Panc1 (cell line): Measurements from ENCODE around the gene SCP2. TPM values are rescaled to one million over a fixed set of nuclear protein-coding genes. Genes with fewer than 3 reads are reported as not detected.

Experiments
- ATAC-seq: fragments of 200-7000 bp; cut with Tn5 transposase; 2 replicates; pipeline ENCODE4 v1.9.1; 2020; ENCODE audit warnings: mild to moderate bottlenecking, moderate library complexity
- BruUV-seq: library from RNA; stranded (reverse); fragments of 400-500 nt; replicated peaks from 2 replicates; lab custom pipeline; 2021; lab: Mats Ljungman, UMichigan
- CTCF ChIA-PET: fragments of 300-600 bp; sonication (Branson Sonifier 250); formaldehyde crosslinking; loops from one replicate; lab custom pipeline; 2022; ENCODE audit warnings: antibody characterized with exemption; lab: Charles Lee
- POLR2A ChIA-PET: fragments of 300-600 bp; sonication (Branson Sonifier 250); formaldehyde crosslinking; loops from one replicate; lab custom pipeline; 2022; ENCODE audit warnings: antibody characterized with exemption; lab: Charles Lee
- DNase-seq: peaks from one replicate; pipeline ENCODE4 v3.0.0-alpha.2; 2010; ENCODE audit warnings: low read depth, low spot score
- H3K27ac ChIP-seq: 2 replicates; pipeline ENCODE4 v1.5.1; 2011; ENCODE audit warnings: mild to moderate bottlenecking, low read length, inconsistent platforms
- H3K27me3 ChIP-seq: fragments of 200-500 bp; sonication (Bioruptor generic); 2 replicates; pipeline ENCODE4 v1.6.0; 2014; ENCODE audit warnings: low read length, inconsistent platforms; ENCODE audit not compliant: control insufficient read depth, insufficient read depth
- H3K36me3 ChIP-seq: fragments of 200-500 bp; sonication (Bioruptor generic); 2 replicates; pipeline ENCODE4 v1.5.1; 2014; ENCODE audit warnings: inconsistent platforms, mild to moderate bottlenecking, low read length, moderate library complexity; ENCODE audit not compliant: control insufficient read depth, insufficient read depth
- H3K4me1 ChIP-seq: 2 replicates; pipeline ENCODE4 v1.5.1; 2011; ENCODE audit warnings: inconsistent platforms, mild to moderate bottlenecking, low read length, moderate library complexity; ENCODE audit not compliant: control insufficient read depth, insufficient read depth
- H3K4me3 ChIP-seq, 2 experiments: 2 replicates each; pipeline ENCODE4 v1.5.1; 2011 to 2012; ENCODE audit warnings: low read depth in 2 of 2, low read length in 2 of 2, mild to moderate bottlenecking in 2 of 2, inconsistent platforms in 1 of 2, moderate library complexity in 1 of 2
- H3K9me3 ChIP-seq: fragments of 200-500 bp; sonication (Bioruptor generic); 2 replicates; pipeline ENCODE4 v1.5.1; 2014; ENCODE audit warnings: low read depth, mild to moderate bottlenecking, inconsistent platforms, low read length, moderate library complexity; ENCODE audit not compliant: control insufficient read depth, insufficient read depth
- CTCF ChIP-seq: fragments of 450-650 bp; IDR thresholded peaks from 2 replicates; pipeline ENCODE4 v1.5.1; 2017; ENCODE audit warnings: mild to moderate bottlenecking
- POLR2AphosphoS5 ChIP-seq: IDR thresholded peaks from 2 replicates; pipeline ENCODE4 v1.6.1; 2012; ENCODE audit warnings: mild to moderate bottlenecking, low read depth, low read length, moderate library complexity
- REST ChIP-seq, 2 experiments: IDR thresholded peaks; 2 replicates each; pipeline ENCODE4 v1.6.1; 2011 to 2012; ENCODE audit warnings: low read depth in 2 of 2, control low read depth in 1 of 2, low read length in 1 of 2, mild to moderate bottlenecking in 1 of 2, moderate library complexity in 1 of 2; ENCODE audit not compliant: insufficient read depth in 1 of 2
- SIN3A ChIP-seq: IDR thresholded peaks from 2 replicates; pipeline ENCODE4 v1.6.1; 2012; ENCODE audit warnings: low read depth, mild to moderate bottlenecking, low read length, moderate library complexity, borderline replicate concordance; ENCODE audit not compliant: insufficient read depth
- TCF7L2 ChIP-seq: IDR thresholded peaks from 2 replicates; pipeline ENCODE4 v1.6.1; 2011; ENCODE audit warnings: mild to moderate bottlenecking, low read depth, low read length, inconsistent platforms
- in situ Hi-C: cut with HindIII; loops from 2 replicates; pipeline ENCODE4 v1.10.0; 2016; ENCODE audit warnings: low sequenced_read_pairs, low pct_unique_long_range_greater_than_20kb
- intact Hi-C: fragments of 100-400 bp; cut with micrococcal nuclease; formaldehyde crosslinking; loops from one replicate; pipeline ENCODE4 v1.10.0; 2022; ENCODE audit not compliant: unreplicated experiment
- total RNA-seq: library from RNA; stranded (reverse); gene quantifications from one replicate; pipeline ENCODE4 v1.2.1, GENCODE V29; 2021; ENCODE audit not compliant: unreplicated experiment

The SCP2 gene
- total RNA-seq, 1 experiment from 2014 or later, result 88.7 TPM

- CTCF ChIA-PET, result no interaction called here
- H3K27ac ChIP-seq, result no peak overlapping the region
Observed at GRCh38 chr1:53080041-53080440, 153.0 kb downstream of the SCP2 start.

GRCh38 chr1:53080769-53081168 is 153.7 kb downstream of the SCP2 start:
- TF ChIP-seq CTCF, result no peak
- no peak for TF ChIP-seq SIN3A
- TF ChIP-seq REST (IDR thresholded peaks at IDR 0.05; ENCODE audit: insufficient read depth in 1 of 2, low read depth in 2 of 2, low read length in 1 of 2), result no peak
- no peak for TF ChIP-seq TCF7L2
- Histone ChIP-seq H3K4me3 (no peak overlapping the region), H3K27ac (no peak overlapping the region), H3K27me3 (no peaks in the 10 kb centered on the region), H3K36me3 (no peaks in the 10 kb centered on the region), H3K4me1 (no peaks in the 10 kb centered on the region), H3K9me3 (no peaks in the 10 kb centered on the region)
- ATAC-seq (no peak), DNase-seq (no peak)
- intact Hi-C loops, result no loop called here
- no TSS peak for BruUV-seq
- in situ Hi-C loops, result no loop called here
- CTCF ChIA-PET, result interaction anchor here (0.6 kb wide), 1 partner anchor 39 kb away, joined by 5 read pairs; no protein-coding TSS in a partner anchor
- POLR2A ChIA-PET, result no interaction called here

More at GRCh38 chr1:53080041-53080440, 153.0 kb downstream of the SCP2 start:
- POLR2A ChIA-PET, result interaction anchor here (0.6 kb wide), 1 partner anchor 56 kb away, joined by 9 read pairs; no protein-coding TSS in a partner anchor
- H3K4me3 ChIP-seq, result no peak overlapping the region
- no peak for DNase-seq
- BruUV-seq, result no TSS peak
- no peaks in the 10 kb centered on the region for H3K4me1 ChIP-seq
- H3K36me3 ChIP-seq, result no peaks in the 10 kb centered on the region
- TF ChIP-seq CTCF (no peak), REST (IDR thresholded peaks at IDR 0.05; ENCODE audit: insufficient read depth in 1 of 2, low read depth in 2 of 2, low read length in 1 of 2) (no peak), TCF7L2 (no peak), POLR2AphosphoS5 (no peak), SIN3A (no peak)
- intact Hi-C loops (no loop called here), in situ Hi-C loops (no loop called here)
- H3K9me3 ChIP-seq, result no peaks in the 10 kb centered on the region
- ATAC-seq, result no peak
- H3K27me3 ChIP-seq, result no peaks in the 10 kb centered on the region
